DLD1 (cell line): ENCODE measurements around the gene TICAM1.
"Not testable (repeated sequence)": the region's sequence is repeated elsewhere in the genome, so short reads cannot be mapped to it uniquely, and the experiment has no call there.

Source experiments
- in situ Hi-C: cut with HindIII; loops from 2 replicates; pipeline ENCODE4 v1.10.0; 2017; ENCODE audit warnings: low sequenced_read_pairs

TICAM1 gene

GRCh38 chr19:4806384-4806783 lies 25.1 kb downstream of the TICAM1 start:
- in situ Hi-C loops = no loop called here

- in situ Hi-C loops = not testable (repeated sequence)
These were observed 26.4 kb downstream of the TICAM1 start for GRCh38 chr19:4805140-4805539.

- in situ Hi-C loops = no loop called here
These were observed 27.5 kb downstream of the TICAM1 start for GRCh38 chr19:4803736-4804695.

GRCh38 chr19:4802711-4803110 lies 28.8 kb downstream of the TICAM1 start:
- in situ Hi-C loops = no loop called here

- in situ Hi-C loops = no loop called here
These were observed 30.4 kb downstream of the TICAM1 start for GRCh38 chr19:4801085-4801619.

GRCh38 chr19:4800591-4801081 lies 30.9 kb downstream of the TICAM1 start:
- in situ Hi-C loops = no loop called here

- in situ Hi-C loops = no loop called here
These were observed 36.1 kb downstream of the TICAM1 start for GRCh38 chr19:4795400-4795799.

- in situ Hi-C loops = no loop called here
These were observed 36.5 kb downstream of the TICAM1 start for GRCh38 chr19:4794971-4795370.

GRCh38 chr19:4793278-4793677 lies 38.2 kb downstream of the TICAM1 start:
- in situ Hi-C loops = not testable (repeated sequence)

GRCh38 chr19:4792866-4793195 lies 38.7 kb downstream of the TICAM1 start:
- in situ Hi-C loops = not testable (repeated sequence)

GRCh38 chr19:4792019-4792865 lies 39.3 kb downstream of the TICAM1 start:
- in situ Hi-C loops = not testable (repeated sequence)

GRCh38 chr19:4791183-4792018 lies 40.1 kb downstream of the TICAM1 start, which contains the start of gene FEM1A:
TSS of gene FEM1A (plus strand) at chr19:4791734. CDS start at chr19:4791855, 121 bp downstream.
- in situ Hi-C loops = no loop called here

- in situ Hi-C loops = not testable (repeated sequence)
These were observed 45.0 kb downstream of the TICAM1 start for GRCh38 chr19:4786412-4787016.

GRCh38 chr19:4781801-4782200 lies 49.7 kb downstream of the TICAM1 start:
- in situ Hi-C loops = no loop called here

- in situ Hi-C loops = no loop called here
These were observed 50.7 kb downstream of the TICAM1 start for GRCh38 chr19:4780860-4781259.

GRCh38 chr19:4778124-4778523 lies 53.4 kb downstream of the TICAM1 start:
- in situ Hi-C loops = not testable (repeated sequence)

- in situ Hi-C loops = no loop called here
These were observed 54.9 kb downstream of the TICAM1 start for GRCh38 chr19:4776436-4777211.

GRCh38 chr19:4775627-4776152 lies 55.8 kb downstream of the TICAM1 start:
- in situ Hi-C loops = no loop called here

GRCh38 chr19:4774136-4774535 lies 57.4 kb downstream of the TICAM1 start:
- in situ Hi-C loops = no loop called here
